ENCODE results near the gene TXNDC12.

- no peak for TF ChIP-seq GTF3C2 (IDR thresholded peaks at IDR 0.05; ENCODE audit: borderline replicate concordance, extremely low read depth, insufficient read length)
- no peak for TF ChIP-seq ZC3H4 (CRISPR knock-in tag; IDR thresholded peaks at IDR 0.05; ENCODE audit: borderline replicate concordance)
- TF ChIP-seq NFXL1 (CRISPR knock-in tag; IDR thresholded peaks at IDR 0.05), result no peak
- no peak for TF ChIP-seq BHLHE40 (IDR thresholded peaks at IDR 0.05; ENCODE audit: low read length)
- TF ChIP-seq, protein P1, sequence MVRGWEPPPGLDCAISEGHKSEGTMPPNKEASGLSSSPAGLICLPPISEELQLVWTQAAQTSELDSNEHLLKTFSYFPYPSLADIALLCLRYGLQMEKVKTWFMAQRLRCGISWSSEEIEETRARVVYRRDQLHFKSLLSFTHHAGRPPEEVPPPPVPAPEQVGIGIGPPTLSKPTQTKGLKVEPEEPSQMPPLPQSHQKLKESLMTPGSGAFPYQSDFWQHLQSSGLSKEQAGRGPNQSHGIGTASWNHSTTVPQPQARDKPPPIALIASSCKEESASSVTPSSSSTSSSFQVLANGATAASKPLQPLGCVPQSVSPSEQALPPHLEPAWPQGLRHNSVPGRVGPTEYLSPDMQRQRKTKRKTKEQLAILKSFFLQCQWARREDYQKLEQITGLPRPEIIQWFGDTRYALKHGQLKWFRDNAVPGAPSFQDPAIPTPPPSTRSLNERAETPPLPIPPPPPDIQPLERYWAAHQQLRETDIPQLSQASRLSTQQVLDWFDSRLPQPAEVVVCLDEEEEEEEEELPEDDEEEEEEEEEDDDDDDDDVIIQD (CRISPR knock-in tag; IDR thresholded peaks at IDR 0.05), result no peak
Observed at GRCh38 chr1:52057255-52057654, 2.3 kb upstream of the TXNDC12 start.
